NCI-H2029 treated with DMSO at 0.1 percent for 48 hours (cell line): ENCODE data around the gene NOD1.
A peak's percentile ranks its signal among the peaks of the same experiment; 100 is the strongest.
"Not testable (repeated sequence)": the region's sequence is repeated elsewhere in the genome, so short reads cannot be mapped to it uniquely, and the experiment has no call there.

Experiments used
- DNase-seq: peaks from one replicate; lab custom pipeline; 2025; lab: John Stamatoyannopoulos, UW

The NOD1 gene

GRCh38 chr7:30412782-30413504 lies 65.6 kb downstream of the NOD1 start:
- peak; percentile 12 for DNase-seq

GRCh38 chr7:30411897-30412296 lies 66.7 kb downstream of the NOD1 start:
- no peak for DNase-seq

GRCh38 chr7:30411173-30411572 lies 67.4 kb downstream of the NOD1 start:
- DNase-seq, result no peak

- no peak for DNase-seq
Measured at GRCh38 chr7:30406664-30407425, 71.7 kb downstream of the NOD1 start.

GRCh38 chr7:30405179-30405578 lies 73.4 kb downstream of the NOD1 start:
- no peak for DNase-seq

- DNase-seq, result peak; percentile 30
Measured at GRCh38 chr7:30403477-30403876, 75.1 kb downstream of the NOD1 start.

GRCh38 chr7:30396389-30396788 lies 82.2 kb downstream of the NOD1 start:
- peak; percentile 15 for DNase-seq

GRCh38 chr7:30395676-30396075 lies 82.9 kb downstream of the NOD1 start:
- DNase-seq, result no peak

GRCh38 chr7:30391806-30392205 lies 86.8 kb downstream of the NOD1 start:
- no peak for DNase-seq

- no peak for DNase-seq
Measured at GRCh38 chr7:30390736-30391636, 87.6 kb downstream of the NOD1 start.

- DNase-seq, result no peak
Measured at GRCh38 chr7:30389791-30390190, 88.8 kb downstream of the NOD1 start.

GRCh38 chr7:30382607-30383006 lies 96.0 kb downstream of the NOD1 start:
- DNase-seq, result no peak

GRCh38 chr7:30380824-30381223 lies 97.8 kb downstream of the NOD1 start:
- DNase-seq, result not testable (repeated sequence)

- DNase-seq, result no peak
Measured at GRCh38 chr7:30380294-30380693, 98.3 kb downstream of the NOD1 start.

GRCh38 chr7:30379741-30380140 lies 98.8 kb downstream of the NOD1 start:
- DNase-seq, result no peak

GRCh38 chr7:30379131-30379530 lies 99.5 kb downstream of the NOD1 start:
- no peak for DNase-seq

GRCh38 chr7:30378275-30378674 lies 100.3 kb downstream of the NOD1 start:
- DNase-seq, result no peak
